ENCODE results near the gene OR51E2. TPM values are rescaled to one million over a fixed set of nuclear protein-coding genes. Genes with fewer than 3 reads are reported as not detected.

Gene OR51E2
- total RNA-seq, 1 donor from 2014 or later, result not detected

DNA sequence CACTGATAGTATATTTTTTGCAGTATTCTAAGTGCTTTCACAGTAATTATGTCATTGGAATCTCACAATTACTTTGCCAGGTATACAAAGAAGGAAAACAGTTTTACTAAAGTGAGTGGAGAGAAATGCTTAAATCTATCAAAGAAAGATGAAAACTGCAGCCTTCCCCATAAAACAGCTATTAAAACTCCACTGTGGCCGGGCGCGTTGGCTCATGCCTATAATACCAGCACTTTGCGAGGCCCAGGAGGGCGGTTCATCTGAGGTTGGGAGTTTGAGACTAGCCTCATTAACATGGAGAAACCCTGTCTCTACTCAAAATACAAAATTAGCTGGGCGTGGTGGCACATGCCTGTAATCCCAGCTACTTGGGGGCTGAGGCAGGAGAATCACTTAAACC lies 34.8 kb downstream of the OR51E2 start:
- ATAC-seq, result no peak

DNA sequence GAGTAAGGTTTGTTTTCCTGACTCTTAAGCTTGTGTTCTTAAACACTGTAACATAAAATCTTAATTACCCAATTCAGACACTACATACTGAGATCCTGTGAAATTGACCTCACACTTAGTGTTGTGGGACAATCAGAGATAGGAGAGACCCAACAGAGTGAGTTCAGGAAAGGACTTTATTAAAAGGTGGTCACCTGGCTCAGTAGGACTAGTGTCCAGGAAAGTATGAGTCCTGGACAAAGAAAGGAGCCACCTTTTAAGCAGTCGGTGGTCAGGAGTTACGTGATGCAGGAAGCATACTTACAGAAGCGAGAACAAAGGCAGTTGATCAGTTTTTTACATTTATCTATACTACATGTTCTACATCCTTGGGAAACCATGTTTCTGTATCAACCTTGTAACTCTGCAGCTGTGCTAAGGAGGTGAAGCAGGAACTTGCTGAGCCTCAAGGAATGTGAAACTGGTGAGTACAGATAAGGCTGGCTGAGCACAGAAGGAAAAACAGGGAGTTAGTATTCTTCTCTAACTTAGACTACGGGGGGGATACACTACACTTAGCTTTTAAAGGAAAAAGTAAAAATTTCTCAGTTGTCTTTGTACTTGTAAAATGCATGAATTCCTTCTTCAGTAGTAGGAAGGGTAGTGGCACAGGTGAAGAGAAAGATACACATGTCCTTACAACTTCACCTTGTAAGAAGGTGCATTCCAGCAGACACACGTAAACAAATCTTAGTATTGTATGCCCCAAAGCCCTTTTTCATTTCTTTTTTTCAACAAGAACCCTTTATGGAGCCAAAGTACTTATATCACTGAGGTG lies 38.8 kb downstream of the OR51E2 start:
- no peak for ATAC-seq

DNA sequence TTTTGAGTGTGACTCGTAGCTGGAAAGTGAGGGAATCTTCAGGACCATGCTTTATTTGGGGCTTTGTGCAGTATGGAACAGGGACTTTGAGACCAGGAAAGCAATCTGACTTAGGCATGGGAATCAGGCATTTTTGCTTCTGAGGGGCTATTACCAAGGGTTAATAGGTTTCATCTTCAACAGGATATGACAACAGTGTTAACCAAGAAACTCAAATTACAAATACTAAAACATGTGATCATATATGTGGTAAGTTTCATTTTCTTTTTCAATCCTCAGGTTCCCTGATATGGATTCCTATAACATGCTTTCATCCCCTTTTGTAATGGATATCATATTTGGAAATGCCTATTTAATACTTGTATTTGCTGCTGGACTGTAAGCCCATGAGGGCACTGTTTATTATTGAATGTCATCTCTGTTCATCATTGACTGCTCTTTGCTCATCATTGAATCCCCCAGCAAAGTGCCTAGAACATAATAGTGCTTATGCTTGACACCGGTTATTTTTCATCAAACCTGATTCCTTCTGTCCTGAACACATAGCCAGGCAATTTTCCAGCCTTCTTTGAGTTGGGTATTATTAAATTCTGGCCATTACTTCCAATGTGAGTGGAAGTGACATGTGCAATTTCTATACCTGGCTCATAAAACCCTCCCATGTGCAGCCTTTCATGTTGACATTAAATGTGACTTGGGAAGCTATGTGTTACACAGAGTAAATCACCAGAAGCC lies 42.9 kb downstream of the OR51E2 start:
- no peak for ATAC-seq

DNA sequence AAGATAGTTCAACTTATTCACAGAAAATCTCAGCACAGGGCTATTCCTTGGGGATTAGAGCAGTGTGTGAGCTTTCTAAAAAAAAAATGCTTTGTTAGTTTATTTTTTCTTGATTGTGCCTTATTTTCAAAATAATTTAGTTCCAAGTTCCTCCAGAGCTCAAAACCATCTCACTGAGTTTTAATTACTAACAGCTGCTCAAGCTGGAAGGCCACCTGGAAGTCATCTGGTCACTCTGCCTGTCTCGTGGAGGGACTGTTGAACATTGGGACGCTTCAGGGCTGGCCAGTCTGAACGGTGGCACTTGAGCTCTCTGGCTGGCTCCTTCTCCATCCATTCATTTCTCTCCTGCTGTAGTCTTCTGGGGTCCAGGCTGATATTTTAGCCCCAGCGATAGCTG lies 49.9 kb downstream of the OR51E2 start:
- ATAC-seq, result no peak

DNA sequence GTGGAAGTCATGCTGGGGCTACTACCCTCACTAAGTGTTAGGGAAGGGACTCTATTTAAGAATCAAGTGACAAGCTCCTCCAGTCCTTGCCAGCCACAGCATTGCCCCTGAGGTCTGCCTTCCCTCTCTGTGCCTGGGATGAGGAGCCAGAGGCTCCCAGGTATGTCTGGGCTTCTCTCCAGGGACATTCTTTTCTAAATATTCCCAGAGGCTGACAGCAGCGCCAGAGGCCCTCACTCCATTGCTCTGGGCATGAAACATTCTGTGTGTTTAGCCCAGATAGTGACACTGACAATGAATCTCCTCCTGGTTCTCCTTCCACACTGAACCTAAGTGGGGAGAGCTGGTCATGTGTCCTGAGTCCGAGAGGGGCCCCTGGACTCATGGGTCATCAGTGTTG lies 51.7 kb downstream of the OR51E2 start:
- ATAC-seq, result no peak

GRCh38 chr11:4644233-4644632 lies 53.4 kb downstream of the OR51E2 start:
- no peak for ATAC-seq

DNA sequence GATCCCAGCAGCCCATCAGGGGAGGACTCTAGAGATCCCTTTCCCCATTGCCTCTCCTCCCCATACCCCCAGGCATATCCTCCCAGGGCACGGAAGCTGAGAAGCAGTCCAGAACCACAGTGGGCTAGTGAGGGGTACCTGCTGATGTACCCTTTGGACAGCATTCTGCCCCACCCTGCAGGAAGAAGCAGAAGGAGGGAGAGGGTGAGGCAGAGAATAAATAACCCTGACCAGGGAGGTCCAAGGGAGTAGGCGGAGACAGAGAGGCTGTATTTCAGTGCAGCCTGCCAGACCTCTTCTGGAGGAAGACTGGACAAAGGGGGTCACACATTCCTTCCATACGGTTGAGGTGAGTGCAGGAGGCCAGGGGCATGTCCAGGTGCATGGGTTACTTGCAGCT lies 54.0 kb downstream of the OR51E2 start, which contains the start of gene OR51E1:
TSS of gene OR51E1 (plus strand) at position 301 of the 400 bp plus-strand sequence. CDS start 8,545 bp downstream, outside the sequence.
- no peak for ATAC-seq

GRCh38 chr11:4643076-4643475 lies 54.6 kb downstream of the OR51E2 start:
- ATAC-seq, result no peak

DNA sequence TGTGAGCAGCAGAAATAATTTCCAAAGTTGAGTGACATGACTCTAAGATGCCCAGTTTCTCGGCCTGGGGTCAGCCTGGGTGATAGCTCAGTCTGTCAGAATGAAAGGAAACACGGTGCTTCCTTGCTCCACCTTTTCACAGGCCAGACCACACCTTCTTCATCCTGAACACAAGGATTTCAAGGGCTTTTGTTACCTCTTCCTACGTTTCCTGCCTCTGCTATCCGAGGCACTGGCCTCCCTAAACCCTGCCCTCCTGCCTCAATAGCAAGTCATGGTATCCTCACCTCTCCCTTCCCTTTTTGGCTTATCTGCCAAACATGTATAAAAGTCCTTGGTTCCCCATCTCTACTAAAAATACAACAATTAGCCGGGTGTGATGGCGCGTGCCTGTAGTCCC lies 55.6 kb downstream of the OR51E2 start:
- ATAC-seq, result no peak

DNA sequence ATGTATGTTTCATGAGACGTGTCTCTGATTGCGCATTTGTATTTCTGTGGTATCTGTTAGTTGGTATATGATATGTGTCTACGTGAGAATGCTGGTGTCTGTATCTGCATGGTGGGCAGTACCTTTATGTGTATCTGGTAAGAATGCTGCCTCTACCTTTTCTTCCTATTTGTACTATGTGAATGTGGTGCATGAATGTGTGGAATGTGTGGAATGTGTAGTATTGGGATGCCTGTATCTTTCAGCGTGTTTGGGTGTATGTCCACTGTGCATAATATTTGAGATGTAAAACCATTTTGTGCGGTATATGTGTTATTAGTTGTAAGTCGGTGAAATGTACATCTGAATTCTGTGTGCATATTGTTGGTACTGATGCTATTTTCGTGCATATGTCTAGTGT lies 56.2 kb downstream of the OR51E2 start:
- no peak for ATAC-seq

DNA sequence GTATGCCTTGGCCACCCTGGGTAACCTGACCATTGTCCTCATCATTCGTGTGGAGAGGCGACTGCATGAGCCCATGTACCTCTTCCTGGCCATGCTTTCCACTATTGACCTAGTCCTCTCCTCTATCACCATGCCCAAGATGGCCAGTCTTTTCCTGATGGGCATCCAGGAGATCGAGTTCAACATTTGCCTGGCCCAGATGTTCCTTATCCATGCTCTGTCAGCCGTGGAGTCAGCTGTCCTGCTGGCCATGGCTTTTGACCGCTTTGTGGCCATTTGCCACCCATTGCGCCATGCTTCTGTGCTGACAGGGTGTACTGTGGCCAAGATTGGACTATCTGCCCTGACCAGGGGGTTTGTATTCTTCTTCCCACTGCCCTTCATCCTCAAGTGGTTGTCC lies 57.7 kb downstream of the OR51E2 start:
- no peak for ATAC-seq

GRCh38 chr11:4637662-4638047 lies 60.0 kb downstream of the OR51E2 start:
- ATAC-seq, result no peak

DNA sequence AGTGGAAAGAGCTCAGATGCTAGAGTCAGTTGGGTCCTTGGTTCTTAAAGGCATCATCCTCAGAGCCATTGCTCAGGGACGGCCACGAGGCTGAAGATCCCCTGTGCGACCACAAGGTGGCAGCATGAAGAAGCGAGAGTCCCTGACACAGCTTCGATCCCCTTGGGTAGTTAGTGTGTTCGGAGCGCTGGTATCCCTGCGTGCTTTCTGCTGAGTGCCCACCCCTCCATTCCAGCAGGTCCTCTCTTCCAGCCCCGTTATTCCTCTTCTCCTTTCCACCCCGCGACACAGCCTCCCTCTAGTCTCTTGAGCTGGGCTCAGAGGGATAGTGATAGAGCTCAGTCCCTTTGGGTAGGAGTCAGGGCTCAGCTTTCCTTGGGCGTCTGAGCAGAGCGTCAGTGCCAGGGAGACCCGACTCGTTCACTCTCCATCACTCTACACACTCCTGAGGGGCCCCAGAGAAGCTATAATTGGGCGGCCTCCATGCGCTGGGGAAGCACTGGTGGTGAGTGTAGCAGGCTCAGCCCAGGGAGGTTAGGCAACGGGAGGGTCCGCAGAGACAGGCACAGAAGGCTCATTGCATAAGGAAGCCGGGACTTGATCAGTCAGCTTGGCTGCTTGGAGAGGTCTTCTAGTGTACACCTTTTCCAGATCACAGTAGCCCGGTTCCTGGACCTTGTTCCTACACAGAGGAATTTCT lies 60.5 kb downstream of the OR51E2 start, which contains the start of gene OR51D1:
TSS of gene OR51D1 (plus strand) at position 516 of the 700 bp plus-strand sequence. CDS start 2,314 bp downstream, outside the sequence.
- ATAC-seq, result peak; percentile 84

GRCh38 chr11:4636136-4636535 lies 61.5 kb downstream of the OR51E2 start:
- ATAC-seq, result no peak

Other genes starting within 250 kb of the OR51E2 start
- gene OR52K2, start 248.6 kb downstream of the OR51E2 start, total RNA-seq, result not detected
- gene OR52K1, start 215.2 kb downstream of the OR51E2 start, total RNA-seq, result not detected
- gene OR52M1, start 152.7 kb downstream of the OR51E2 start, total RNA-seq, result not detected
- not detected for gene OR52I2, start 116.1 kb downstream of the OR51E2 start, total RNA-seq
- gene OR52I1, start 103.8 kb downstream of the OR51E2 start, total RNA-seq, result not detected
- gene TRIM68, start 89.6 kb downstream of the OR51E2 start, total RNA-seq, result 4.7 TPM
- not detected for gene OR51D1, start 60.4 kb downstream of the OR51E2 start, total RNA-seq
- gene OR51E1, start 53.9 kb downstream of the OR51E2 start, total RNA-seq, result not detected
- not detected for gene MMP26, start 6.9 kb upstream of the OR51E2 start, total RNA-seq
- gene OR51F1, start 72.1 kb upstream of the OR51E2 start, total RNA-seq, result not detected
- not detected for gene OR52R1, start 106.5 kb upstream of the OR51E2 start, total RNA-seq
- gene OR51F2, start 123.5 kb upstream of the OR51E2 start, total RNA-seq, result not detected
- gene OR51S1, start 151.4 kb upstream of the OR51E2 start, total RNA-seq, result not detected
- gene OR51T1, start 184.0 kb upstream of the OR51E2 start, total RNA-seq, result not detected
- not detected for gene OR51A7, start 205.9 kb upstream of the OR51E2 start, total RNA-seq
- not detected for gene OR51G2, start 221.5 kb upstream of the OR51E2 start, total RNA-seq
- not detected for gene OR51G1, start 226.5 kb upstream of the OR51E2 start, total RNA-seq
- gene OR51A4, start 249.8 kb upstream of the OR51E2 start, total RNA-seq, result not detected

Measured in esophagus mucosa (tissue), 1 donor.